ENCODE results near the gene CSNK2B.
"Not testable (repeated sequence)": the region's sequence is repeated elsewhere in the genome, so short reads cannot be mapped to it uniquely, and the experiment has no call there.

Gene CSNK2B

GRCh38 chr6:31702405-31702818 lies 36.5 kb downstream of the CSNK2B start:
- Mint-ChIP-seq H3K27ac (peak overlapping the region; percentile 93), H3K27me3 (no peaks in the 10 kb centered on the region), H3K9me3 (no peaks in the 10 kb centered on the region), H3K36me3 (ENCODE audit: low read depth) (peaks cover 9% of the 10 kb centered on the region), H3K4me1 (peaks cover 32% of the 10 kb centered on the region), H3K4me3 (peak overlapping the region; percentile 98)
- ATAC-seq (no peak), DNase-seq (peak; percentile 31)

GRCh38 chr6:31702819-31703716 lies 37.2 kb downstream of the CSNK2B start, which contains the start of gene ABHD16A:
Gene ABHD16A (minus strand): TSS chr6:31703324. CDS start chr6:31703281, 43 bp downstream.
- no peaks in the 10 kb centered on the region for H3K9me3 Mint-ChIP-seq
- peak within 1 kb of the TSS; percentile 93 for H3K27ac Mint-ChIP-seq
- DNase-seq, result peak; percentile 98
- peak; percentile 95 for ATAC-seq
- H3K27me3 Mint-ChIP-seq, result no peaks in the 10 kb centered on the region
- H3K4me3 Mint-ChIP-seq, result peak within 1 kb of the TSS; percentile 98
- H3K4me1 Mint-ChIP-seq, result peaks cover 26% of the 10 kb centered on the region
- H3K36me3 Mint-ChIP-seq (ENCODE audit: low read depth), result peaks cover 2% of the 10 kb centered on the region

GRCh38 chr6:31705931-31706330 lies 40.1 kb downstream of the CSNK2B start:
- ATAC-seq (no peak), DNase-seq (no peak)
- no peaks in the 10 kb centered on the region for H3K36me3 Mint-ChIP-seq (ENCODE audit: low read depth)
- H3K4me3 Mint-ChIP-seq, result no peak overlapping the region
- H3K27ac Mint-ChIP-seq, result no peak overlapping the region
- H3K27me3 Mint-ChIP-seq, result no peaks in the 10 kb centered on the region
- no peaks in the 10 kb centered on the region for H3K9me3 Mint-ChIP-seq
- H3K4me1 Mint-ChIP-seq, result peaks cover 24% of the 10 kb centered on the region

DNA sequence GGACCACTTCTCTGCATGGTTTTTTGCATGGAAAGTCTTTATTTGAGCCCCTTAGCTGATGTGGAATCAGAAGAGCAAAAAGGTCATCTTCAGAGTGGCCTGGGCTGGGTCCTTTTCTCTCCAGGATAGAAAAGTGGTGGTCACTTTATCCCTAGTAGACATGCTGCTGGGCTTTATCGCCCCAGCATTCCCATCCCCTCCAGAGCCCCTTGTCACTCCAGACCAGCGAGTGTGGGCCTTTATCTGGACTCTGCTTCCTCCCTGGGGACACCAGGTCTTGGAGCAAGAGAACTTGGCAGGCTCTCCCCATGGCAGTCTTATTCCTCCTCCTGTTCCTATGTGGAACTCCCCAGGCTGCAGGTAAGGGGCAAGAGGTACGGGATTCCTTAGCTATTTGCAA lies 40.7 kb downstream of the CSNK2B start, which contains the start of gene LY6G6F:
Gene LY6G6F (plus strand): TSS at position 268 of the 400 bp plus-strand sequence. CDS start 41 bp downstream, at position 309.
- DNase-seq (no peak), ATAC-seq (no peak)
- peaks cover 21% of the 10 kb centered on the region for H3K4me1 Mint-ChIP-seq
- no peaks in the 10 kb centered on the region for H3K9me3 Mint-ChIP-seq
- no peak within 1 kb of the TSS for H3K4me3 Mint-ChIP-seq
- no peak within 1 kb of the TSS for H3K27ac Mint-ChIP-seq
- no peaks in the 10 kb centered on the region for H3K36me3 Mint-ChIP-seq (ENCODE audit: low read depth)
- no peaks in the 10 kb centered on the region for H3K27me3 Mint-ChIP-seq

DNA sequence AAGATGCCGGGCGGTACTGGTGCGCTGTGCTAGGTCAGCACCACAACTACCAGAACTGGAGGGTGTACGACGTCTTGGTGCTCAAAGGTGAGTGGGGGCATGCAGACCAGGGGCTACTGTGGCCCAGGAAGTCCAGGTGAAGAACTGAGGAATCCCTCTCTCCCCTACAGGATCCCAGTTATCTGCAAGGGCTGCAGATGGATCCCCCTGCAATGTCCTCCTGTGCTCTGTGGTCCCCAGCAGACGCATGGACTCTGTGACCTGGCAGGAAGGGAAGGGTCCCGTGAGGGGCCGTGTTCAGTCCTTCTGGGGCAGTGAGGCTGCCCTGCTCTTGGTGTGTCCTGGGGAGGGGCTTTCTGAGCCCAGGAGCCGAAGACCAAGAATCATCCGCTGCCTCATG lies 41.8 kb downstream of the CSNK2B start:
- no peak overlapping the region for H3K4me3 Mint-ChIP-seq
- no peaks in the 10 kb centered on the region for H3K9me3 Mint-ChIP-seq
- no peaks in the 10 kb centered on the region for H3K27me3 Mint-ChIP-seq
- DNase-seq (no peak), ATAC-seq (no peak)
- H3K4me1 Mint-ChIP-seq, result peaks cover 15% of the 10 kb centered on the region
- H3K27ac Mint-ChIP-seq, result no peak overlapping the region
- H3K36me3 Mint-ChIP-seq (ENCODE audit: low read depth), result no peaks in the 10 kb centered on the region

- Mint-ChIP-seq H3K27ac (no peak overlapping the region), H3K27me3 (no peaks in the 10 kb centered on the region), H3K36me3 (ENCODE audit: low read depth) (no peaks in the 10 kb centered on the region), H3K4me3 (no peak overlapping the region), H3K4me1 (peaks cover 14% of the 10 kb centered on the region), H3K9me3 (no peaks in the 10 kb centered on the region)
- DNase-seq (no peak), ATAC-seq (no peak)
Observed at GRCh38 chr6:31708224-31708623, 42.3 kb downstream of the CSNK2B start.

GRCh38 chr6:31709157-31709556 lies 43.3 kb downstream of the CSNK2B start:
- not testable (repeated sequence) for H3K4me1 Mint-ChIP-seq; H3K27ac Mint-ChIP-seq; H3K36me3 Mint-ChIP-seq (ENCODE audit: low read depth); DNase-seq; H3K27me3 Mint-ChIP-seq; H3K9me3 Mint-ChIP-seq; H3K4me3 Mint-ChIP-seq; ATAC-seq

DNA sequence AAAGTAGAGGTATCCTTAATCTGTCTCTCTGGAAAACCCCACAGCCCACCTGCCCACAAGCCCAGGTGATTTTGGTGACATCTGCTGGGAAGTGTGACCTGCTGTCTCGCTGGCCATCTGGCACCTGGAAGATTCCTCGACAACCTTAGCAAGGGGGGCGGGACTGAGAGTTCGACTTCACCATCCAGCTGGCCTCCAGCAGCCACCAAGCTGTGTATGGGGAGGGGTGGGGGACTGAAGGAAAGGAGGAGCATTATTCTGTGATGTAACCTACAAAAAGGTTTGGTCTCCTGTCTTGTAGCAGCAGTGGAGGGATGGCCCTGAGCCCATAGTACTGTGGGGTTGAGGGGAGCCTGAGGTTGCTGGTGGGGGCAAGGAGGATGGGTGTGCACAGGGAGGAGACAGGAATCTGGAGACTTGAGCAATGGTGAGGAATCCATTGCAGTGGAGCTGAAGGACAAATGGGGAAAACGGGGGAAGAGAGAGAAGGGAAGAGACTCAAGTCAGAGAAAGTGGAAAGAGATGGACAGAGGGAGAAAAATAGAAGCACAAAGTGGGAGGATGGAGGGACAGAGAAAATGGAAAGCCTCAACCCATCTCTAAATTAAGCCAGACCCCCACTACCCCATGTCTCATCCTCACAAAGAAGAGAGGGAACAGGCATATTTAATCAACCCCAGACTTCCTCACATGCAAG lies 44.8 kb downstream of the CSNK2B start:
- peaks cover 10% of the 10 kb centered on the region for H3K4me1 Mint-ChIP-seq
- ATAC-seq, result no peak
- H3K27ac Mint-ChIP-seq, result no peak overlapping the region
- H3K27me3 Mint-ChIP-seq, result no peaks in the 10 kb centered on the region
- H3K36me3 Mint-ChIP-seq (ENCODE audit: low read depth), result no peaks in the 10 kb centered on the region
- no peaks in the 10 kb centered on the region for H3K9me3 Mint-ChIP-seq
- H3K4me3 Mint-ChIP-seq, result no peak overlapping the region
- DNase-seq, result no peak

- H3K4me3 Mint-ChIP-seq, result no peak overlapping the region
- H3K4me1 Mint-ChIP-seq, result peaks cover 10% of the 10 kb centered on the region
- no peaks in the 10 kb centered on the region for H3K36me3 Mint-ChIP-seq (ENCODE audit: low read depth)
- no peaks in the 10 kb centered on the region for H3K9me3 Mint-ChIP-seq
- DNase-seq, result no peak
- no peak overlapping the region for H3K27ac Mint-ChIP-seq
- no peak for ATAC-seq
- no peaks in the 10 kb centered on the region for H3K27me3 Mint-ChIP-seq
Observed at GRCh38 chr6:31711233-31711632, 45.4 kb downstream of the CSNK2B start.

DNA sequence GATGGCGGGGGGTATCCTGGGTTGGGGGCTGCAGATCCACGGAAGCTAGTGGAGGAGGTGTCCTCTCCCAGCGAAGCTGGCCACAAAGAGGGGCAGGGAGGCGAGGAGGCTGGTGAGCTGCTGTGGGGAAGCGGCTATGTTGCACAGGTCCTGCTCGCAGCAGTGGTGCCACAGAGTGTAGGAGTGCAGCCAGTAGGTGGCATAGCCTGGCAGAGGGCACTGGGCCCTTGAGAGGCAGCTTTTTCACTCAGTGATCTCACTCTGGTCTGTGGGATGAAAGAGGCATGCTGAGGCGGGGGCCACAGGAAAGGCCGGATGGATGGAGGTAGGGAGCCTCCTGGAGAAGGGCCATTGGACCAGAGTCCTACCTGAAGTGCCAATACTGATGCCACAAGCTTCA lies 46.4 kb downstream of the CSNK2B start:
- no peak overlapping the region for H3K27ac Mint-ChIP-seq
- H3K9me3 Mint-ChIP-seq, result no peaks in the 10 kb centered on the region
- H3K4me3 Mint-ChIP-seq, result no peak overlapping the region
- ATAC-seq (no peak), DNase-seq (no peak)
- no peaks in the 10 kb centered on the region for H3K27me3 Mint-ChIP-seq
- H3K36me3 Mint-ChIP-seq (ENCODE audit: low read depth), result no peaks in the 10 kb centered on the region
- H3K4me1 Mint-ChIP-seq, result peaks cover 10% of the 10 kb centered on the region

DNA sequence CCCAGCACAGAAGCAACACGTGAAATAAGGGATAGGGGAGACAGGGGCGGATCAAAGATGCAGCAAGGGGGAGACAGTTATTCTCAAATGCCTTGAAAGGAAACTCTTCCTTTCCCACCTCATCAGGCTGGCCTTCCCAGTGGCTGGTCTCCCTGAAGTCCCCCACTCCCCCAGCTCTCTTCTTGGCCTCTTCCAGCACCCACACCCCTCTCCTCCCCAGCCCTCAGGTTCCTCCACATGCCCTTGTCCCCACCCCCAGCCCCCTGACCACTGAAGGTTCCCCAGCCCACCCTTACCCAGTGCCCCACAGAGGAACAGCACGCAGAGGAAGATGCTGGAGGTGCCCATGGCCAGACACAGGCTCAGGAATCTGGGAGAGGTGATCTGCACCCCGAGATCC lies 47.6 kb downstream of the CSNK2B start:
- Mint-ChIP-seq H3K4me3 (no peak overlapping the region), H3K9me3 (no peaks in the 10 kb centered on the region), H3K4me1 (peaks cover 10% of the 10 kb centered on the region), H3K27me3 (no peaks in the 10 kb centered on the region), H3K27ac (no peak overlapping the region), H3K36me3 (ENCODE audit: low read depth) (no peaks in the 10 kb centered on the region)
- no peak for ATAC-seq
- no peak for DNase-seq

GRCh38 chr6:31713991-31714684 lies 48.3 kb downstream of the CSNK2B start:
- no peak overlapping the region for H3K4me3 Mint-ChIP-seq
- H3K27me3 Mint-ChIP-seq, result no peaks in the 10 kb centered on the region
- DNase-seq (no peak), ATAC-seq (no peak)
- no peak overlapping the region for H3K27ac Mint-ChIP-seq
- peaks cover 10% of the 10 kb centered on the region for H3K4me1 Mint-ChIP-seq
- no peaks in the 10 kb centered on the region for H3K36me3 Mint-ChIP-seq (ENCODE audit: low read depth)
- H3K9me3 Mint-ChIP-seq, result no peaks in the 10 kb centered on the region

DNA sequence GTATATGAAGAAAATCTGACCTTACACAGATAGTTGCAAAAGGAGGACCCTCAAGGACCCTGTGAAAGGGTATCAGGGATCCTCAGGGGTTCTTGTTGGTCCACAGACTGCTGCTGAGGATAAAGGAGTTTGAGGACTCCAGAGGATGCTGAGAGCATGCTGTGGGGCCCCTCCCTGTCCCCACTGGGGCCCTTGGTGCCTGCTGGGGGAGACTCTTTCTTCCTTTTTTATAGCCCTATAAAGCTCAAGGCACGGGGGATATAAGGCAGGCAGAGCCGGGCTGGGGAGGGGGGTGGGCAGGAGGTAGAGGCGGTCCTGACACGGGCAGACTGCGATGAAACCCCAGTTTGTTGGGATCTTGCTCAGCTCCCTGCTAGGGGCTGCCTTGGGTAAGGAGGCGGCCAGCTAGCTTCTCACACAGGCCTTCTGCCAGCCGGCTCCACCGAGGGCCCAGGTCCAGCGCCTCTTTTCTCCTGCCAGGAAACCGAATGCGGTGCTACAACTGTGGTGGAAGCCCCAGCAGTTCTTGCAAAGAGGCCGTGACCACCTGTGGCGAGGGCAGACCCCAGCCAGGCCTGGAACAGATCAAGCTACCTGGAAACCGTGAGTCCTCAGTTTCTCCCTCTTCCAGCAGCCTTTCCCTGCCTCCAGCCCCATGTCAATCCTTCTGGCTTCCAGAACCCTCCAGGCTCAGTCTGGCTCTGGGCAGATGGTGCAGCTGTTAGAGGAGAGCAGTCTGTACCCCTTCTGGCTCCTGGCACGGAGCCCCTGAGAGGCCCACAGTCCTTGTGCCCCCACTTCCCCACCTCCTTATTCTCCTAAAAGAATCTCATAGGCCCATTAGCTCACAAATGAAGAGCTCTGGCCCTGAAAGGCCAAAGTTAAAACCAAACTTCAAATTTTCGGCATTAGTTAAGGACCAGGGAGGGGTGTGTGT lies 49.4 kb downstream of the CSNK2B start, which contains the start of gene LY6G6D:
Gene LY6G6D (plus strand): TSS at position 327 of the 937 bp plus-strand sequence. CDS start 8 bp downstream, at position 335.
- no peak within 1 kb of the TSS for H3K4me3 Mint-ChIP-seq
- H3K27ac Mint-ChIP-seq, result no peak within 1 kb of the TSS
- ATAC-seq, result no peak
- no peak for DNase-seq
- H3K36me3 Mint-ChIP-seq (ENCODE audit: low read depth), result no peaks in the 10 kb centered on the region
- H3K4me1 Mint-ChIP-seq, result peaks cover 10% of the 10 kb centered on the region
- H3K9me3 Mint-ChIP-seq, result no peaks in the 10 kb centered on the region
- H3K27me3 Mint-ChIP-seq, result no peaks in the 10 kb centered on the region

Data from activated naive CD8-positive, alpha-beta T cell treated with anti-CD3 and anti-CD28 coated beads, Interleukin-2, amount 50 U/mL, for 24 hours (primary cell).